GM12892 (cell line): ENCODE measurements around the gene TMEM92.

ENCODE experiments used
- POLR2A ChIP-seq: IDR thresholded peaks from 2 replicates; pipeline ENCODE4 v1.6.1; 2011; ENCODE audit warnings: low read depth, low read length, control low read depth
- TAF1 ChIP-seq: IDR thresholded peaks from 2 replicates; pipeline ENCODE4 v1.6.1; 2011; ENCODE audit warnings: low read depth, mild to moderate bottlenecking, control low read depth, low read length, borderline replicate concordance

DNA sequence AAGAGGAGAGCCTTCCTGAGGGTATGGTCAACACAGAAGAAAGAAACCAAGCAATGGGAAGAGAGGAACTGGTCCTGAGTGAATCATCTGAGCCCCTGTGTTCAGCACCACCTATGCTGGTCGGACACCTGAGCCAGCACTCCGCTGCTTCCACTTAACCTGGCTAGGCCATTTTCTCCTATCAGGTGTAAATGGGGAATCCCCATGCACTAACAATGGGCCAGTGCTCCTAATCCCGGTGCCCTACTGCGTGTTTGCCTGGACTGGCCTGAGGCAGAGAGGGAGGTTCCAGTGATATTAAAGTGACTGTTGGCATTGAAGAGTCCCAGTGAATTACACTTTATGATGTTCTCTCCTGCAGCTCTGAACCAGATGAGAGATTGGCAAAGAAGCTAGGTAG lies 37.2 kb downstream of the TMEM92 start:
- TF ChIP-seq POLR2A, result no peak
- TF ChIP-seq TAF1, result no peak
